ENCODE measurements around the gene RGS19.
"Not testable (repeated sequence)": the region's sequence is repeated elsewhere in the genome, so short reads cannot be mapped to it uniquely, and the experiment has no call there.

RGS19 gene

GRCh38 chr20:64079273-64080012 is at the start of gene RGS19:
TSS of gene RGS19 (minus strand) at chr20:64079518. CDS start at chr20:64076886, 2,632 bp downstream.
- DNase-seq = peak in 1 of 2 experiments; percentile 86

GRCh38 chr20:64123517-64123916 is 44.2 kb upstream of the RGS19 start:
- DNase-seq = not testable (repeated sequence)

- DNase-seq = not testable (repeated sequence)
Measured at GRCh38 chr20:64122927-64123326, 43.6 kb upstream of the RGS19 start.

- no peak for DNase-seq
Measured at GRCh38 chr20:64121586-64121985, 42.3 kb upstream of the RGS19 start.

GRCh38 chr20:64119681-64120341 is 40.5 kb upstream of the RGS19 start:
- DNase-seq = no peak

- no peak for DNase-seq
Measured at GRCh38 chr20:64119301-64119680, 40.0 kb upstream of the RGS19 start.

- not testable (repeated sequence) for DNase-seq
Measured at GRCh38 chr20:64117432-64117777, 38.1 kb upstream of the RGS19 start.

- no peak for DNase-seq
Measured at GRCh38 chr20:64116541-64117431, 37.5 kb upstream of the RGS19 start.

- no peak for DNase-seq
Measured at GRCh38 chr20:64116016-64116415, 36.7 kb upstream of the RGS19 start.

- no peak for DNase-seq
Measured at GRCh38 chr20:64115171-64115911, 36.0 kb upstream of the RGS19 start.

- DNase-seq = no peak
Measured at GRCh38 chr20:64114356-64114971, 35.1 kb upstream of the RGS19 start.

- no peak for DNase-seq
Measured at GRCh38 chr20:64113796-64114355, 34.6 kb upstream of the RGS19 start.

GRCh38 chr20:64113444-64113775 is 34.1 kb upstream of the RGS19 start:
- DNase-seq = no peak

- no peak for DNase-seq
Measured at GRCh38 chr20:64112691-64113443, 33.5 kb upstream of the RGS19 start.

GRCh38 chr20:64111841-64112641 is 32.7 kb upstream of the RGS19 start:
- no peak for DNase-seq

- no peak for DNase-seq
Measured at GRCh38 chr20:64110411-64111068, 31.2 kb upstream of the RGS19 start.

- no peak for DNase-seq
Measured at GRCh38 chr20:64109831-64110391, 30.6 kb upstream of the RGS19 start.

- DNase-seq = no peak
Measured at GRCh38 chr20:64108731-64109681, 29.7 kb upstream of the RGS19 start.

All from NCI-H446 (cell line).